Hepatocyte (in vitro differentiated cells): ENCODE measurements around the gene TCHH. TPM values are rescaled to one million over a fixed set of nuclear protein-coding genes. Genes with fewer than 3 reads are reported as not detected.

Experiments used
- DNase-seq: peaks from one replicate; pipeline ENCODE4 v3.0.0-alpha.2; 2016; ENCODE audit warnings: low spot score
- H2AFZ ChIP-seq: fragments of 200-600 bp; sonication (generic); 2 replicates; pipeline ENCODE4 v1.6.0; 2016; ENCODE audit warnings: antibody characterized with exemption, mild to moderate bottlenecking
- H3K27ac ChIP-seq: fragments of 200-600 bp; sonication (generic); 2 replicates; pipeline ENCODE4 v1.5.1; 2016; ENCODE audit warnings: mild to moderate bottlenecking
- H3K27me3 ChIP-seq: fragments of 200-600 bp; sonication (generic); 2 replicates; pipeline ENCODE4 v1.6.1; 2016
- H3K36me3 ChIP-seq: fragments of 200-600 bp; sonication (generic); replicated peaks from 2 replicates; pipeline ENCODE4 v1.5.1; 2016; ENCODE audit warnings: low read depth; ENCODE audit not compliant: insufficient read depth
- H3K4me1 ChIP-seq: fragments of 200-600 bp; sonication (generic); 2 replicates; pipeline ENCODE4 v1.5.1; 2016; ENCODE audit warnings: mild to moderate bottlenecking, moderate library complexity; ENCODE audit not compliant: insufficient read depth
- H3K4me2 ChIP-seq: fragments of 200-600 bp; sonication (generic); 2 replicates; pipeline ENCODE4 v1.6.0; 2016
- H3K4me3 ChIP-seq: fragments of 200-600 bp; sonication (generic); 2 replicates; pipeline ENCODE4 v1.5.1; 2016; ENCODE audit warnings: mild to moderate bottlenecking
- H3K79me2 ChIP-seq: fragments of 200-600 bp; sonication (generic); 2 replicates; pipeline ENCODE4 v1.6.0; 2017; ENCODE audit warnings: mild to moderate bottlenecking
- H3K9me2 ChIP-seq: fragments of 200-600 bp; sonication (generic); replicated peaks from 2 replicates; pipeline ENCODE4 v1.6.0; 2017; ENCODE audit warnings: mild to moderate bottlenecking; ENCODE audit not compliant: insufficient read depth
- H3K9me3 ChIP-seq: fragments of 200-600 bp; sonication (generic); 2 replicates; pipeline ENCODE4 v1.5.1; 2016; ENCODE audit warnings: low read depth, mild to moderate bottlenecking
- H4K20me1 ChIP-seq: fragments of 200-600 bp; sonication (generic); 2 replicates; pipeline ENCODE4 v1.6.0; 2016; ENCODE audit warnings: mild to moderate bottlenecking; ENCODE audit not compliant: insufficient read depth, poor library complexity, severe bottlenecking
- CTCF ChIP-seq: fragments of 200-600 bp; sonication (generic); IDR thresholded peaks from 2 replicates; pipeline ENCODE4 v1.5.1; 2016; ENCODE audit warnings: antibody characterized with exemption, mild to moderate bottlenecking; ENCODE audit not compliant: poor library complexity
- EZH2 ChIP-seq: fragments of 200-600 bp; sonication (generic); IDR thresholded peaks from 2 replicates; pipeline ENCODE4 v1.6.1; 2016; ENCODE audit warnings: antibody characterized with exemption, mild to moderate bottlenecking, borderline replicate concordance
- EZH2phosphoT487 ChIP-seq: fragments of 200-600 bp; sonication (generic); IDR thresholded peaks from one replicate; pipeline ENCODE4 v1.6.1; 2018; ENCODE audit warnings: antibody characterized with exemption, mild to moderate bottlenecking, low read depth, moderate library complexity; ENCODE audit not compliant: unreplicated experiment, severe bottlenecking
- WGBS: methylation state at CpG from one replicate; pipeline ENCODE4 v1.1.6; 2016; ENCODE audit warnings: low lambda C conversion rate; ENCODE audit errors: missing lambda C conversion rate; 5-methylcytosine and 5-hydroxymethylcytosine counted together
- polyA plus RNA-seq: library from polyadenylated mRNA; unstranded; fragments of >200 nt; fragmentation: Nextera tagmentation; extraction: Ambion mirVana; gene quantifications from 2 replicates; pipeline ENCODE4 v1.2.1, GENCODE V29; 2016
- small RNA-seq: library from RNA; depleted of rRNA; stranded (forward); fragments of <200 nt; gene quantifications from one replicate; pipeline ENCODE3, GENCODE V24; 2014
- total RNA-seq: library from RNA; depleted of rRNA; stranded (reverse); fragments of >200 nt; gene quantifications from 2 replicates; pipeline ENCODE4 v1.2.3, GENCODE V29; 2014

Gene TCHH
- total and polyA plus RNA-seq, 2 experiments from 2014 or later, result not detected

- H3K4me3 ChIP-seq, result no peak overlapping the region
- DNase-seq, result no peak
- H3K36me3 ChIP-seq, result no peaks in the 10 kb centered on the region
- H2AFZ ChIP-seq, result no peak overlapping the region
- no peaks in the 10 kb centered on the region for H3K4me1 ChIP-seq
- 80% methylated on average over 1 of the region's 1 CpG for WGBS
- no peak overlapping the region for H3K4me2 ChIP-seq
- no peaks in the 10 kb centered on the region for H3K27me3 ChIP-seq
- H3K27ac ChIP-seq, result no peak overlapping the region
- TF ChIP-seq EZH2 (no peak), CTCF (no peak), EZH2phosphoT487 (no peak)
- H3K9me2 ChIP-seq, result no peaks in the 10 kb centered on the region
- no peaks in the 10 kb centered on the region for H3K9me3 ChIP-seq
- no peaks in the 10 kb centered on the region for H4K20me1 ChIP-seq
- H3K79me2 ChIP-seq, result no peaks in the 10 kb centered on the region
Measured at GRCh38 chr1:152067929-152068328, 47.3 kb downstream of the TCHH start.

- H3K27ac ChIP-seq, result no peak overlapping the region
- H3K4me3 ChIP-seq, result no peak overlapping the region
- DNase-seq, result no peak
- H3K9me3 ChIP-seq, result no peaks in the 10 kb centered on the region
- H3K4me2 ChIP-seq, result no peak overlapping the region
- no peaks in the 10 kb centered on the region for H3K9me2 ChIP-seq
- H3K4me1 ChIP-seq, result no peaks in the 10 kb centered on the region
- no peaks in the 10 kb centered on the region for H3K79me2 ChIP-seq
- TF ChIP-seq EZH2, result no peak
- TF ChIP-seq CTCF, result no peak
- no peak for TF ChIP-seq EZH2phosphoT487
- no peaks in the 10 kb centered on the region for H4K20me1 ChIP-seq
- H3K27me3 ChIP-seq, result no peaks in the 10 kb centered on the region
- no peak overlapping the region for H2AFZ ChIP-seq
- no peaks in the 10 kb centered on the region for H3K36me3 ChIP-seq
Measured at GRCh38 chr1:152067150-152067549, 48.1 kb downstream of the TCHH start.

- H2AFZ ChIP-seq, result no peak overlapping the region
- no peaks in the 10 kb centered on the region for H3K36me3 ChIP-seq
- no peaks in the 10 kb centered on the region for H4K20me1 ChIP-seq
- H3K4me2 ChIP-seq, result no peak overlapping the region
- TF ChIP-seq EZH2 (no peak), EZH2phosphoT487 (no peak), CTCF (no peak)
- H3K27ac ChIP-seq, result no peak overlapping the region
- H3K27me3 ChIP-seq, result peaks cover 6% of the 10 kb centered on the region
- no peaks in the 10 kb centered on the region for H3K9me3 ChIP-seq
- peaks cover 5% of the 10 kb centered on the region for H3K9me2 ChIP-seq
- no peak for DNase-seq
- no peak overlapping the region for H3K4me3 ChIP-seq
- H3K79me2 ChIP-seq, result no peaks in the 10 kb centered on the region
- no peaks in the 10 kb centered on the region for H3K4me1 ChIP-seq
Measured at GRCh38 chr1:152061952-152062351, 53.3 kb downstream of the TCHH start.

Small RNAs within 50 kb of the gene (small RNA-seq; reads per million reads assigned to genes)
- not detected for gene SPTLC1P4

Other genes starting within 250 kb of the TCHH start
- gene THEM4, start 205.9 kb downstream of the TCHH start, total RNA-seq, result 18.6 and 24.8 TPM in 2 replicates
- gene THEM4, start 205.9 kb downstream of the TCHH start, polyA plus RNA-seq, result 20.2 and 25.2 TPM in 2 replicates
- gene S100A10, start 121.6 kb downstream of the TCHH start, total RNA-seq, result 408 and 485 TPM in 2 replicates
- gene S100A10, start 121.6 kb downstream of the TCHH start, polyA plus RNA-seq, result 3,367 and 3,493 TPM in 2 replicates
- gene S100A11, start 78.4 kb downstream of the TCHH start, total RNA-seq, result 258 and 295 TPM in 2 replicates
- gene S100A11, start 78.4 kb downstream of the TCHH start, polyA plus RNA-seq, result 1,491 and 1,531 TPM in 2 replicates
- gene TCHHL1, start 26.4 kb downstream of the TCHH start, total RNA-seq, result not detected in 2 replicates
- not detected in 2 replicates for gene TCHHL1, start 26.4 kb downstream of the TCHH start, polyA plus RNA-seq
- not detected in 2 replicates for gene RPTN, start 43.8 kb upstream of the TCHH start, total RNA-seq
- not detected in 2 replicates for gene RPTN, start 43.8 kb upstream of the TCHH start, polyA plus RNA-seq
- gene HRNR, start 108.7 kb upstream of the TCHH start, total RNA-seq, result not detected in 2 replicates
- not detected in 2 replicates for gene HRNR, start 108.7 kb upstream of the TCHH start, polyA plus RNA-seq
- gene FLG, start 209.8 kb upstream of the TCHH start, total RNA-seq, result not detected in 2 replicates
- not detected in 2 replicates for gene FLG, start 209.8 kb upstream of the TCHH start, polyA plus RNA-seq
- not detected in 2 replicates for gene FLG2, start 244.6 kb upstream of the TCHH start, total RNA-seq
- gene FLG2, start 244.6 kb upstream of the TCHH start, polyA plus RNA-seq, result not detected in 2 replicates